ENCODE results near the gene EPM2A.

GRCh38 chr6:145620088-145620487 lies 115.2 kb downstream of the EPM2A start:
- TF ChIP-seq CTCF (IDR thresholded peaks at IDR 0.05) (no peak), EP300 (IDR thresholded peaks at IDR 0.05) (no peak), POLR2A (IDR thresholded peaks at IDR 0.05) (no peak)
